Left kidney (tissue), 2 donors: ENCODE results near the gene EARS2. TPM values are rescaled to one million over a fixed set of nuclear protein-coding genes. Genes with fewer than 3 reads are reported as not detected.
"Not testable (repeated sequence)": the region's sequence is repeated elsewhere in the genome, so short reads cannot be mapped to it uniquely, and the experiment has no call there.

Experiments used
- DNase-seq: peaks from one replicate; pipeline ENCODE4 v3.0.0-alpha.2; 2013
- polyA plus RNA-seq: library from polyadenylated mRNA; unstranded; fragments of 120-200 nt; gene quantifications from one replicate; pipeline ENCODE4 v1.2.1, GENCODE V29; 2013; ENCODE audit not compliant: insufficient read length

The EARS2 gene
- polyA plus RNA-seq, 1 donor = 30.7 TPM

DNA sequence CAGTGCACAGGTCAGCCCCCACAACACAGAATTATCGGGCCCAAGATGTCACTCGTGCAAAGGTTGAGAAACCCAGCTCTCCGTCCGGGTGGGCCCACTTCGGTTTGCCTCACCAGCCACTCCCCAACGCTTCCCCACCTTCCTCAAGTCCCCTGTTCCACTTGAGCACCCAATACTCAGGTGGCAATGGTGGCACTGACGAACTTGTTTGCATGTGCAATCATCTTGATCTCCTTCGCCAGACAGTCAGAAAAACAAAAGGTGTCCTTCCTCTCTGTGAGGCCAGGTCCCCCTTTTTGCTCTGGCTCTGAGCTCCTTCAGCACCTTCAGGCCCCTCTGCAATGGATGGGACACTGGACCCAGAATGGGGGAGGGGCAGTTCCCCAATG is 50.5 kb downstream of the EARS2 start:
- no peak for DNase-seq

DNA sequence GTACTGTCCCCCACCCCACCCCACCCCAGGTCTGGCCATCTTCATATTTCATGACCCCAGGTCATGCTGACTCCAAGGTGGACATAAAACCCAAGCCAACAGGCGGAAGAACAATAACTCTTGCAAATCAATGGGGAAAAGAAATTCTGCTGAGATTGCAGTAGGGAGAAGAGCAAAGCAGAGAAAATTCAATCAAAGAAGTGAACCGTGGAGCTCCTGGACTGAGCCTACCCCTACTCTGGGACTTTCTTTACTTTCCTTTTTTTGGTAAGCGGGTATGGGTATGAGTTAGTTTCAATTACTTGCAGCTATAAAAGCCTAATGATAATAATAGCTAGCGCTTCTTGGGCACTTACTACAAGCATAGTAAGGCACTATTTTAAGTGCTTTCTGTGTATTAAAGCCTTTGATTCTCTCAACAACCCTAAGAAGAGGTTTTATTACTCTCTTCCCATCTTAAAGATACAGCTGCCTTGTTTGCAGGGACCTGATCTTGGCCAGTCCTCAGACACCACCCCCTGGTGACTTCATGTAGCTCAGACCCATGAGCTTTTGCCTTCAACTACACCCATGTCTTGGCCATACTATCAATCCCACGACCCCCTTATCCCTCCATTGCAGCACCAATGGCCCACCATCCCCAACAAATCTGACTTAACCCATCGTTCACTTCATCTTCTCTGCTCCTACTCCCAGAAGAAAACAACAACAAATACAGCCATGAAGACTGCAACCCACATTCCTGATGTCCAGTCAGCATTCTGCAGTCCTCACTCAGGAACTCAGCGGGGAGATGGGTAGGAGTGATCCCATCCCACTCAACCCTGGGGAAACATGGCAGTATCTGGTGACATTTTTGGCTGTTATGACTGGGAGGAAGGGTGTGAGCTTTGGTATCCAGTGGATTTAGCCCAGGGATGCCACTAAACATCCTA is 51.2 kb downstream of the EARS2 start:
- DNase-seq = no peak

DNA sequence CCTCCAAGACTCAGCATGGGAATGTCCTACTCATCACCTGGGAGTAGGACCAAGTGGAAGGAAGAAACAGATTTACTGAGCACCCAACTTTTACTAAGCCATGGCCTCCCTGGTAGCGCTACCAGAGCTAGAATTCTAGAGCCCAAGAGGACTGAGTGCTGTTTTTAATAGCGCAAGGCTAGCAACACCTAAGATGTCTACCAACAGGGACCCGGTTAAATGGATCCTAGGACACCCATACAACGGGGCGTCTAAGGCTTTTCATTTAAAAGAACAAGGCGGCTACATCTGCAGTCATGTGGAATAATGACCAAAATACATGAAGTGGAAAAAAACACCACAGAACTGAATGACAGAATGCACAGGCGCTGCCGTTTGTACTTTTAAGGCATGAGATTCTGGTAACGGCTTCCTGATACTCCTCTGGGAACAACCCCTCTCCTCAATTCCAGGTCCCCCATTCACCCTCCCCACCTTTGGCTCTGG is 51.9 kb downstream of the EARS2 start:
- no peak for DNase-seq

DNA sequence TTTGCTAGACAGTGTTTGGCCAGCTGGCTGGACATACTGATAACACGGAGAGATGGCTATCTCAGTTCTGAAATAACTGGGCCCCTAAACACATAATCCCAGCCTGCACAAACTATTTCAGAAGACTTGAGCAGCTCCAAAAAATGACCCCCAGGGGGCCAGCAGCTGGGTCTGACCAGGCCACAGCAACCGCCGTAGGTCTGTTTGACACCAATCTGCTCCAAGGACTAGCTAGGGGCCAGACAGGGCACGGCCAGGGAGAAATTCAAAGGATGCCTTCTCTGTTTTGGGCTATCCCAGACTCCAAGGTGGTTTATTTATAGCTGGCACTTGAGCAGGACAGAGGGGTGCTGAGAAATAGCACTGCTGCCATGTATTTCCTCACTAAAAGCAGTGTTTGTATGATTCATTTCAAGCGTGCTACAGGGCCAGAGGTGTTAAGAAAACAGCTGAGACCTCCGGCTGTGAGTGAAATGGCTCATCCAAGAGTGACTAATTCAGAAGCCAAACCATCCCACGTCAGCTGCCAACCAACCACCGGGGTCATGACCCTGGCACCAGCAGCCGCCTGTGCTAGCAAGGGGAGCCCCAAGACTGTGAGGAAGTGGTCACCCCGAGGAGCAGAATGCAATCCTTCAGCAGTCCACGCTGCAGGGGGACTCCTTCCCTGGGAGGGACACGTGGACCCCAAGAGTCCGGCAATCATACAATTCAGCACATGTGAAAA is 52.5 kb downstream of the EARS2 start:
- no peak for DNase-seq

DNA sequence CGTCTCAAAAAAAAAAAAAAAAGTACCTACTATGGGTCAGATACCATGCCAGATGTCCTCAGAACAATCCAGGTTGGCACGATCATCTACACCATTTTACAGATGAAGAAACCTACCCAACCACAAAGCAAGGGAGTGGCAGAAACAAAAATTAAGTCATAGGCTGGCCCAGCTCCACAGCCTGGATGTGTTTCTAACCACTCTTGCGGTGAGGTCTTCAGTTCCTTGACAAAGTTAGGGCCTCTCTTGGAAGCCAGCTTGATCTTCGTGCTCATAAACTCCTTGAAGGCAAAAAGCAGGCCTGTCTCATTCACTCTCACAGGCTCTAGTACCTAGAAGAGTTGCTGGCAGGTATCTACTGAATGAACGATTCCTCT is 53.1 kb downstream of the EARS2 start:
- DNase-seq = no peak

DNA sequence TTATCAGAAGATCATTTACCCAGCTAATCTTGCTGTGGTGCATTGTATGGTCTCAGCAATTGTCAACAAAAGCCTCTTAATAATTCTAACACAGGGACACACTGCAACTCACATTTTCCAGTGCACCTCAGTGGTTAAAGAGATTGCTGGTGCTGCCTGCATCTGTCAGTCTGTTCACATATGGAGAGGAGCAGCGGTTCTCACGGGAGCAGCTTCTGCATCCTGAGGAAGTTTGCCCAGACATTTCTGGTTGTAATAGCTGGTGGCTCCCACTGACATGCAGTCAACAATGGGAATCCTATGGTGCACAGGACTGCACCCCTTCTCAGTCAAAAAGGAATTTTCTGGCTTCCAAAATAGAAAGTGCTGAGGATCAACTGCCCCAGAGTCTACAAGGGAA is 54.7 kb downstream of the EARS2 start:
- no peak for DNase-seq

DNA sequence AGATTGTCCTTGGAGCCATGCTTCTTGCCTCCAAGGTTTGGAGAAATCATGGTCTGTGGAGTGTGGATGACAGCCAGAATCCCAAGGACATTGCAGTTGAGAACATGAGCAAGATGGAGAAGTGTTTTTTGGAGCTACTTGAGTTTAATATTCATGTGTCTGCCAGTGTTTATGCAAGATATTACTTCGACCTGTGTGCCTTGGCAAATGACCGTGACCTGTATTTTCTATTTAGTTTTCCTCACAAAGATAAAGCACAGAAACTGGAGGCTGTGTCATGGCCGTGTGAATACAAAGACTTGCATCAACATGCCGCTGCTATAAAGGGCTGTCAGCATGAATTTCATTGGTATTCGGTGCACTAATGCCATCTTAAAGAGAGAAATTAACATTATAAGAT is 55.9 kb downstream of the EARS2 start:
- no peak for DNase-seq

DNA sequence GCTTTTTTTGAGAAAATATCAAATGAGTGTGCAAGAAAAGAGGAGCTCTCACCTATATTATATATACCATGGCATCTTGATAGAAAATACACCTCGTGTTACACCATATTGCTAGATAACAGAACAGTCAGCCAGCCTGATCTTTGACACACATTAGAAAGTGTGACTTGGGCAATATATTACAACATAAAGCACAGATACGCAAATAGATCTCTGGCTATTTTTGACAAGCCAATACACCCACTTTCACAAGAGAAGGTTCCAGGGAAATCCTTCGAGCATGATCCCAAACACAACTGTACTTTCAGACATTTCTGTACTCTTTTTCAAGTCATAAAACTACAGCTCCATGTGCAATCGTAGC is 56.3 kb downstream of the EARS2 start:
- no peak for DNase-seq

DNA sequence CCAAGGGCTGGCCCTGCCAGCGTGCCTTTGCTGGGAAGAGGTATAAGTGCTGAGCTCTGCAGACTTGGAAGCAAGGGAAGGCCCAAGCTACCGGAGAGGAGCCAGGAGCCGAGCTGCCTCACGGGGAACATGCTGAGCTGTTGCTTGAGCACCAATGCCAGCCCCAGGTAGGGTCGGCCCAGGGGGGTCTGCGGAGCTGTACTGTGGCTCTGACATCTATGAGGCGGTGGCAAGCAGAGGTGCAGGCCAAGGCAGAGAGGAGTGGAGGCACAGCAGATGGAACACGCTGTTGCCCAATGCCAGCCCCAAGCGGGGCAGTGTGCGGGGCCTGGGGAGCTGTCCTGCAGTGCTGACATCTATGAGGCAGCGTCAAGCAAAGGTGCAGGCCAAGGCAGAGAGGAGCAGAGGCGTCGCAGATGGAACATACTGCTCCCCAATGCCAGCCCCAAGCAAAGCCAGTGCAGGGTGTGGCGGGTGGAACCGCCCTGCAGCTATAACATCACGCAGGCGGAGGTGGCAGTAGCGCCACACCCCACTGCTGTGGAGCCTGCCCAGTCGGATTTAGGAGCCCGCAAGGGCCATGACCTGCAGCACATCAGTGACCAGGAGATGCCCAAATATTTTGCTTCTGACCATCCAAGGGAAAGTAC is 56.8 kb downstream of the EARS2 start:
- no peak for DNase-seq

DNA sequence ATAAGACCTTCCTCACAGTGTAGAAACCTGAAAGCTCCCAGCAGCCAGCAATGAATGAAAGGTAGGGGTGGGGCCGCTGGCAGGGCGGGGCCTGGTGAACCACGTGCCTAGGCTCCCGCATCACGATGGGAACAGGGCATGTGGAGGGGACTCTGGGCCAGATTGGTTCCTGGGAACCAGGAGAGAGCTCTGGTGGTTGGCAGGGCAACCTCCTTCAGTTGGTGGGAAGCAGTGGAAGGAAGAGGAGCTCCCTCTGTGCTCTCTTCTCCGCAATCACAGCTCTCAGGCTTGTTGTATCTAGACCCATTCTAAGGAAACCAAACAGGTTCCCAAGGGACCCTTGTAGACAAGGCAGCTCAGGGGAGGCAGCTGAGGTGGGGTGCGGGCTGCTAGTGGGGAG is 57.3 kb downstream of the EARS2 start:
- DNase-seq = no peak

DNA sequence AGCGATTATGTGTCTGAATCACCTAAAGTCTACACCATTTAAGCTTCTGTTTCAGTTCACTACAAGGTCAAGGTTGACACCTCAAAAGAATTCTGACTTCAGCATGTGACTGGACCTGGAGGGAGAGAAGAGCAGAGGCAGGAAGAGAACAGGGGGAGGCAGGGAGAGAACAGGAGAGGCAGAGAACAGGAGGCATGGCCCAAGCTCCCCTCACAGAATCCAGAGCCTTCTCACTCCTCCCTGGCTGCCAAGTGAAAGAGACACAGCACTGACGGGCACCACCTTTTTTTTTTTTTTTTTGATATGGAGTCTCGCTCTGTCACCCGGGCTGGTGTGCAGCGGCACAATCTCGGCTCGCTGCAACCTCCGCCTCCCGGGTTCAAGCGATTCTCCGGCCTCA is 58.3 kb downstream of the EARS2 start:
- DNase-seq = no peak

DNA sequence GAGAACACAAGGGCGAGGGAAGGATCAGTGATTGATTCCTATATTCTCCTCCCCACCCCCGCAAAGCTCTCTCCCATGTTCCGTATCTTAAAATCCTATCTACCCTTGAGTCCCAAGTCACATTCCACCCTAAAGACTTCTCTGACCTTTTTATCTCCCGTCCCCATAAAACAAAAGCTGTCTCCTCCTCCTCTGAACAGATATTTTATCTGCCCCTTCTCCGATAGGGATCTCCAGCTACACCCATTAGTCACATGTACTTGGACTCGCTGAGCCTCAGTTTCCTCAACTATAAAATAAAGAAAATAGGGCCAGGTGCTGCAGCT is 59.6 kb downstream of the EARS2 start:
- no peak for DNase-seq

DNA sequence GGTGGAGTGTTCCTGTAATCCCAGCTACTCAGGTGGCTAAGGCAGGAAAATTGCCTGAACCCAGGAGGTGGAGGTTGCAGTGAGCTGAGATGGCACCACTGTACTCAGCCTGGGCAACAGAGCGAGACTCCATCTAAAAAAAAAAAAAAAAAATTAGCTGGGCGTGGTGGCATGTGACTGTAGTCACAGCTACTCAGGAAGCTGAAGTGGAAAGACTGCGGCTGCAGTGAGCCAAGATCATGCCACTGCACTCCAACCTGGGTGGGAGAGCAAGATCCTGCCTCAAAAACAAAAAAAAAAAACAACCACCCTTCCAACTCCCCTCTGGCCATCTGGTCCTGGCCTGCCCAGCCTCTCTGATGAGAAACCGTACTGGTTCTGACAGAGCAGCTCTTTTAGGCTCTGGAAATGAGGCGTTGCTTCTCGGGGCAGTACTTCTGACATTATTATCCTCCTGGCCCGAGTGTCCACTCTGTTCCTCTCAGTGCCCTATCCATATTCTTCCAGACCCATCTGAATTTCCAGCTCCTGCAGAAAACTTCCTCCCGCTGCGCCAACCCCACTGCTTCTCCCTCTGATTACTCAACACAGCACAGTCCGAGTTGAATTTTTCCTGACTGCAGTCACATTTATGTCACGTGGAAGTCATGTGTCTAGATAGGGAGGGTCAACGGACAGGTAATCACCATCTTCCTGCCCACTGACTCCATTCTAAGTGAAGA is 60.2 kb downstream of the EARS2 start:
- no peak for DNase-seq

DNA sequence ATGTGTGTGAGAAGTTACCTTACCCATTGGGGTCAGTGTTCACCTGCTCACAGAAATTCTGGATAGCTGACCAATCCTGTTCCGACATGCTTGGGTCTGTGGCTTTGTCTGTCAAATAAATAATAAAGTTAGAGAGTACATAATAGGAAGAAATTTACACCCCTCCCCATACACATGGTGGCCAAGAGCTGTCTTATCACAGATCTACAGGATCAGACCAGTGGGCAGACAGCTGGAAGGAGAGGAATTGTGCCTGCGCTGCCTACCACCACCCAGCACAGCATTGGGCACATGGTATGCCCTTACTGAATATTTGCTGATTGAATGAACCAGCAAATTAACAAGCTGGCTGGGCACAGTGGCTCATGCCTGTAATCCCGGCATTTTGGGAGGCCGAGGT is 61.5 kb downstream of the EARS2 start:
- no peak for DNase-seq

DNA sequence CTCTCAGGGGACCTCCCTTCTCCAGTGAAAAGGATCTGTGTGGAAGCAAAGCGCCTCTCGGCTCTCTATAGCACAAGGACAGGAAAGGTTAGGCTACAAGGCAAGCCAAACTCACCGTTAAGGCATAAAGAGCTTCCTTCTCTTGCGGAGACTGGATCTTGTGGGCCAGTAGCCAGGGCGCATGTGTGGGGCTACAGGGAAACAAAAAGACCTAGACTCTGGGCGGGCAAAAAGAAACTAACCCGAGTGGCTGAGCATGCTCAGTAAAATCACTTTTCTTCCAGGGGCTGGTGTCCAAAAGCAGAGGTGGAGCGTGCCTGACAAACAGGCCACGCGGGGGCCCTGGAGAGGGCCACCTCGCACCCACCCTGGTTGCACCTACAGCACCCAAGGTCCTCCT is 63.0 kb downstream of the EARS2 start:
- DNase-seq = no peak

DNA sequence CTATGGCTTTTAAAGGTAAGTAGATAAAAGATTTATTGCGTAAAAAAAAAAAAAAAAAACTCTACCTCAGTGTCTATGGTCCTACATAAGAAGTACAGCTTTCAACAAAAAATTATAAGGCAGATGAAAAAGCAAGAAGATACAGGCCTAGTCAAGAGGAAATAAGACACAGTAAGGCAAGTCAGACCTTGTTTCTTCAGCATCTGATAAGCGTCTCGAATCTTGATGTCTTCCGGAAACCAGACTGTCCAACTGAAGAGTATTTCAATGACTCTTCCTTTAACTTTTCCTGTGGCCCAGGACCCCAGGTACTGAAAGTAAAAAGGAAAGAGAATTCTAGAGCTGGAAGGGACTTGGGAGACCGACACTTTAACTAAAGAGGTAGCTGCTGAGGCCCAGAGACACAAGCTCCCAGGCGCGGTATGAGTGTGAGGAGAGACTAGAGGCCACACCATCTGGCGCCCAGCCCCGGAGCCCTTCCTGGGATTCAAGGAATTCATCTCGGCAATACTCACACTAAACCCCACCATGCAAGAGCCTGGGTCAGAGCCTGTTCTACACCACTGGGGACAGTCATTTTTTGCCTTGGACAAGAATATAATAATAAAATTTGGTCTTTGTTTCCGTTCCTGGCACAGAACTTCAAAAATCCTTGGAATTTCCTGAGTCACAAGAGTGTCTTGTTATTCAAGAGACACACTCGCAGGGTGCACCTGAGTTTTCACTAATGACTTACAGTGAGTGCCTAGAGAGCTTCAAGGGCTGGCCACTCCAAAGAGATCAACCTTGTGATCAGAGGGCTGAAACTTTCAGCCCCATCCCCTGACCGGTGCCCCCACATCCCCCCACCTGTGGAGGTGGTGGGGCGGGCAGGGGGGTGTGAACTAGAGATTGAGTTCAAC is 65.4 kb downstream of the EARS2 start:
- no peak for DNase-seq

DNA sequence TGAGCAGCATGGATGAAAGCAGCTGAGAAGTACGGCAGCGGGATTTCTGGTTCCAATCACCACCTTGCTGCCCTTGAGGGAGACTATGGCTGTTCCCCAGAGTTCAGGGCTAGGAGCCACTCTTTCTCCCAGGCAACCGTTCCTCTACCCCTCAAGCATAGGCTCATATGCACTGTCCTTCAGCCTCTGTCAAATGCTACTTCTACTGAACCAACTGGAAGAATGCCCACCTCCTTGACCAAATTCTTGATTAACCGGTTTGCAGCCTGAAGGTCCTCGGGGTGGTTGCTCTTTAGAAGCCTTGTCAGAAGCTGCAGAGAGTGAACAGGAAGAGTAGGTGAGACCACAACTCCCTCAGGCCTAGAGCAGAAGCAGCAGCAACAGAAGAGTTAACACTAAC is 70.7 kb downstream of the EARS2 start:
- no peak for DNase-seq

DNA sequence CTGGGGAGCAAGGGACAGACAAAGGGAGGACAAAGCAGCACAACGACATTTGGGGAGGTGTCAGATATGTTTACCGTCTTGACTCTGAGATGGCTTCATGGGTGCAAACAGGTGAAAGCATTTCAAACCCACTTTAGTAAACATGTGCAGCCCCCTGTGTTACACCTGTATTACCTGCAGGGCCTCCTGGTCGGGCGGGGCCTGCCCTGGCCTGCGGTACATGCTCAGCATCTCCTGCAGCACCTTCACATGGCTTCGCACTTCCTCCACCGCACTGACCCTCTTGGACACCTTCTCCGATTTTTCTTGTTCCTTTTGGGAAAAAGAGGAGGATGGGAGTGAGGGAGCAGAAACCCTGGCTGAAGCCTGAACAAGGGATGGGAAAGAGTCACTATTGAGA is 71.3 kb downstream of the EARS2 start:
- no peak for DNase-seq

DNA sequence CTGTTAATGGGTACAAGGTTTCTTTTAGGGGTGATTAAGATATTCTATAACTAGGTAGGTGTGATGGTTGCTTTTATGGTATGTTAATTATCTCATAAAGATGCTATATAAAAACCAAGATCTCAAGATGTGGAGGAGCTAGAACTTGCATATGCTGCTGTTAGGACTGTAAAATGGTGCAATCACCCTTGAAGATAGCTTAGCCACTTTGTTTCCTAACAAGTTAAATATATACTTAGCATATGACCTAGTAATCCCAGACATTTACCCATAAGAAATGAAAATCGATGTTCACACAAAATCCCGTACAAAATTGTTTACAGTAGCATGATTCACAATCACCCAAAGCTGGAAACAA is 71.9 kb downstream of the EARS2 start:
- no peak for DNase-seq

DNA sequence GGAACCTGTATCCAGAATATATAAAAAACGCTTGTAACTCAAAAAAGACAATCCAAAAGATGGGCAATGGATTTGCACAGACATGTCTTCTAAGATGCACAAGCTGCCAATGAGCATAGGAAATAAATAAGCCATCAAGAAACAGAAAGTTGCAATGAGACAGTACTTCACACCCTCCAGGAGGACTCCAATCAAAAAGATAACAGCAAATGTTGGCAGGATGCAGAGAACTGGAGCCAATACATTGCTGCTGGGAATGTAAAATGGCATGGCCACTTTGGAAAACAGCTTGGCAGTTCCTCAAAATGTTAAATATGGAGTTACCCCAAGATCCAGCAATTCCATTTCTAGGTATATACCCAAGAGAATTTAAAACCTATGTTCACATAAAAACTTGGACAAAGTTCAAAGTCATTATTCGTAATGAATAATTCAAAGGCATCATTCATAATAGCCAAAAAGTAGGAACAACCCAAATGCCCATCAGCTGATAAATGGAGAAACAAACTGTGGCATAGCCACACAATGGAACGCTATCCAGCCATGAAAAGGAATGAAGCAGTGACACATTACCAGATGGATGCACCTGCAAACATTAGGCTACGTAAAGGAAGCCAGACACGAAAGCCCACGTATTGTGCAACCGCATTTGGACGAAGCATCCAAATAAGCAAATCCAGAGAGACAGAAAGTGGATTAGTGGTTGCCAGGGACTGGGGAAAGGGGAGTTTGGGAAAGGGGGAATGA is 72.5 kb downstream of the EARS2 start:
- DNase-seq = no peak

DNA sequence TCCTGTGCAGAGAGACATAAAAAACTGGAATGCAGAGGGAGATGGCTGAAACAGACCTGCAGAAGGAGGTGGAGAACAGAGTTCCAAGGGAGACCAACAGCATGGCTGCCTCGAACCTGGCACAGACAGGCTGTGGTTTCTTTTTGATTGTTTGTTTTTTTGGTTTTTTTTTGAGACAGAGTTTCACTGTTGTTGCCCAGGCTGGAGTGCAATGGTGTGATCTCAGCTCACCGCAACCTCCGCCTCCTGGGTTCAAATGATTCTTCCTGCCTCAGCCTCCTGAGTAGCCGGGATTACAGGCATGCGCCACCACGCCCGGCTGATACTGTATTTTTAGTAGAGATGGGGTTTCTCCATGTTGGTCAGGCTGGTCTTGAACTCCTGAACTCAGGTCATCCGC is 73.7 kb downstream of the EARS2 start:
- not testable (repeated sequence) for DNase-seq
